HG03025 (cell line): Measurements from ENCODE around the gene IMPACT.
A peak's percentile ranks its signal among the peaks of the same experiment; 100 is the strongest.

ENCODE experiments used
- ATAC-seq: cut with Tn5 transposase; IDR thresholded peaks from one replicate; pipeline ENCODE4 v1.9.1; 2021; ENCODE audit warnings: mild to moderate bottlenecking, moderate library complexity; ENCODE audit not compliant: unreplicated experiment, low FRiP score

Gene IMPACT, protein sequence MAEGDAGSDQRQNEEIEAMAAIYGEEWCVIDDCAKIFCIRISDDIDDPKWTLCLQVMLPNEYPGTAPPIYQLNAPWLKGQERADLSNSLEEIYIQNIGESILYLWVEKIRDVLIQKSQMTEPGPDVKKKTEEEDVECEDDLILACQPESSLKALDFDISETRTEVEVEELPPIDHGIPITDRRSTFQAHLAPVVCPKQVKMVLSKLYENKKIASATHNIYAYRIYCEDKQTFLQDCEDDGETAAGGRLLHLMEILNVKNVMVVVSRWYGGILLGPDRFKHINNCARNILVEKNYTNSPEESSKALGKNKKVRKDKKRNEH

DNA sequence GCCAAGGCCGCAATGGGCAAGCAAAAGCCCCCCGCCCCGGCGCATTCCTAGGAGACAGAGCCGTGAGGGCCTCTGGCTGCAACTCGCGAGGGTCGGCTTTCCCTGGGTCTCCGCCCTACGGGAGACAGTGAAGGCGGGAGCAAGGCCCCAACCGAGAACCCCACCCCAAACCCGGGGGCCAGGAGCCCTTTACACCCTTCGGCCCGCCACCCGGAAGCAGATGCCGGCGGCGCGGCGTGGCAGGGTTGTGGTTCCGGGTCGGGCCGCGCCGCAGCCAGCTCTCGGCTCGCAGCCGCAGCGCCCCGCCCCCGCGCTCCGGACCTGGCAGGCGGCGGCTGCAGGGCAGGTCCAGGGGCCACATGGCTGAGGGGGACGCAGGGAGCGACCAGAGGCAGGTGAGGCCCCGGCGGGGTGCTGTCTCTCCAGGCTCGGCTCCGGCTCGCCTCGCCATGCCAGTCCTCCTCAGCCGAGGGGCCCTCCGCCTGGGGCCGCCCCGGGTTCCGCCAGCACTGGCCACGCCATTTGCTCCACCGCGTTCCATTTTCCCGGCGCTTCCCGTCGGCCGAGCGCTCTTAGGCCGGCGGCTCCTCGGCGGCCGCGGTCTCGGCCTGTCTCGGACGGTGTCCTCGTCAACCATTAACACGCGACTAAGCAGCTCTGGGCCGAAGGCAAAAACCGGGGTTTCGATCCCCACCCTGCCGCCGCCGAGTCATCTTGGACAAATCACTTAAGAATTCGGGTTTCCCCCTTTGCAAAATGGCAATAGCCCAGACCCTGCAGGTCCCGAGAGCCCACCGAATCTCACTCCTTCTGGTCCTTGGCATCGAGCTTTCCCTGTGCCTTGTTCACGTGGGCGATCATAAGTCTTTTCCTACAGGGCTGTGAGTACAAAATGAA lies at the start of gene IMPACT:
Gene IMPACT (plus strand): TSS at position 273 of the 897 bp plus-strand sequence. CDS start 87 bp downstream, at position 360.
- peak; percentile 67 for ATAC-seq

DNA sequence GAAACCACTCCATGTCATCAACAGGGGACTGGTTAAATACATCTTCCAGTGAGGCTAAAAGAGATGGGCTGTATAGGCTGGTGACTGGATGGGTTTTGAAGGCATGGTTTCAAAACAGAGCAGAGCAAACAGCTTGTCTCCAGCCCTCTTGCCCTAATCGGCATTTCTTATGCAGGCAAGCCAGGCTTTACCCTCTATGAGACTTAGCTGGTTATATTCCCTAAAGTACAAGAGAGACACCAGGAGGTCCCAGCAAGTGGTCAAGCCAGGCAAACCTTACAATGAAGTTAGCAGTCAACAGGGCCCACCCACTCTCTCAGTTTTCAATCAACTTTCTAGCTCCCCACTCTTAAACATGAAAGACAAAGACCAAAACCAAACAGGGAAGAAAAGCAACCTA lies 47.9 kb upstream of the IMPACT start:
- no peak for ATAC-seq

DNA sequence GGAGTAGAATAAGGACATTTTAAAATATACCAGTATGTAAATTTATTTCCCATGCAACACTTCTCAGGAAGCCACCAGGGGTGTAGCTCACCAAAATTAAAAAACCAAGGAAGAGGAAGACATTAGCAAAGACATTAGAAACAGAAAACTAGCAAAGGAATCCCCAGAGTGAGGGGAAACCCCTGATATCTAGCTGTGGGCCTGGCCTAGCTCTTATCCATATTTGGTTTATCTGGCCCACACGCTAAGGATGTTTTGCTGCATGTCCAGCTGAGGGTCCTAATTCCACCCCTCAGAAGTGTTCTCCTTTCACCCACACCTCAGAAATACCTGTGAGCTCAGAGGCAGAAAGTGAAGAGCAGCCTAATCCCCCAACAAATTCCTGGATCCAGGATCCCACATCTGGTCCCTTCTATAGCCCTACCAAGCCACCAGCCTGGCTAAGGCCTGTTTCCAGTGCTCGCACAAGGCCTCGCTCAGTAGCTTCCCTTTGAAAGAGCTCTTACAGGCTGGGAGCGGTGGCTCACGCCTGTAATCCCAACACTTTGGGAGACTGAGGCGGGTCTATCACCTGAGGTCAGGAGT lies 46.2 kb upstream of the IMPACT start:
- ATAC-seq, result no peak

DNA sequence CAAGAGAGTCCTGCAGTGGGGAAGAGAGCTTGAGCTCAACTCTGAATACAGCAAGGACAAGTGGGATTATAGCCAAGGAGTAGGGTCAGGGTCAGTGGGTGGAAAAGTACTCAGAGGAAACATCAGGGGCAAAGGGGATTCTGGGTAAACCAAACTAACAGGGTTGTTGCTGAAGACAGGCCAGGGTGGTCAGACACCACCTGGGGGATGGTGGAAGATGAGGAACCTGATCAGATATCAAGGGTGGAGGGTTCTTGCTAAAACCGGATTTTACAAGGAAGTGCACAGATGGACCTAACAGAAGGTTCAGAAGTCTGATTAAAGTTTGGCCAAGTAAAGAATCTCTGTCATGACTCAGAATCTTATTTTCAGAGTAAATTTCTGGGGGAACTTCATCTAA lies 45.3 kb upstream of the IMPACT start:
- ATAC-seq, result no peak

DNA sequence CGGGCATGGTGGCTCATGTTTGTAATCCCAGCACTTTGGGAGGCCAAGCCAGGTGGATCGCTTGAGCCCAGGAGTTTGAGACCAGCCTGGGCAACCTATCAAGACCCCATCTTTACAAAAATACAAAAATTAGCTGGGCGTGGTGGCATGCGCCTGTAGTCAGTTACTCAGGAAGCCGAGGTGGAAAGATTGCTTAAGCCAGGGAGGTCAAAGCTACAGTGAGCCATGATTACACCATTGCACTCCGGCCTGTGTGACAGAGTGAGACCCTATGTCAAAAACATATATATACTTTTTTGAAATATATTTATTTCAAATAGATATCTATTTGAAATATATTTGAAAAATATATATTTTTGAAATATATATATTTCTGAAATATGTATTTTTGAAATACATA lies 39.8 kb upstream of the IMPACT start:
- ATAC-seq, result no peak

DNA sequence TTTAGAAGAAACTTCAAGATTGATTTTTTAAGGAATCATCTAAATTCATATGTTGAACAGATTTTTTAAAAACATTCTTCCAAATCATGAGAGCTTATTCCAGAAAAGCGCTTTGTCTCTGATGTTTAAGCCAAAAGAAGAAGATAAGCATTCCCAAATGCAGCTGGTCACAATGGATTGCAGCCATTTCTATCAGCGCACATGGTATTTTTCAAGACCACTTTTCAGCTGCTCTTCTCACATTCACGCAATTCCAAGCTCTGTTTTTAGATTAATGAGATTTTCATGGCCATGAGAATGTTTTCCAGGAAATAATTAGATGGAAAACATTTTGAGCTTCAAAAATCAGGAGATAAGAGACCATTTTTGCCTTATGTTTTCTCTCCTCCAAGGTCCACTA lies 37.5 kb upstream of the IMPACT start:
- no peak for ATAC-seq

DNA sequence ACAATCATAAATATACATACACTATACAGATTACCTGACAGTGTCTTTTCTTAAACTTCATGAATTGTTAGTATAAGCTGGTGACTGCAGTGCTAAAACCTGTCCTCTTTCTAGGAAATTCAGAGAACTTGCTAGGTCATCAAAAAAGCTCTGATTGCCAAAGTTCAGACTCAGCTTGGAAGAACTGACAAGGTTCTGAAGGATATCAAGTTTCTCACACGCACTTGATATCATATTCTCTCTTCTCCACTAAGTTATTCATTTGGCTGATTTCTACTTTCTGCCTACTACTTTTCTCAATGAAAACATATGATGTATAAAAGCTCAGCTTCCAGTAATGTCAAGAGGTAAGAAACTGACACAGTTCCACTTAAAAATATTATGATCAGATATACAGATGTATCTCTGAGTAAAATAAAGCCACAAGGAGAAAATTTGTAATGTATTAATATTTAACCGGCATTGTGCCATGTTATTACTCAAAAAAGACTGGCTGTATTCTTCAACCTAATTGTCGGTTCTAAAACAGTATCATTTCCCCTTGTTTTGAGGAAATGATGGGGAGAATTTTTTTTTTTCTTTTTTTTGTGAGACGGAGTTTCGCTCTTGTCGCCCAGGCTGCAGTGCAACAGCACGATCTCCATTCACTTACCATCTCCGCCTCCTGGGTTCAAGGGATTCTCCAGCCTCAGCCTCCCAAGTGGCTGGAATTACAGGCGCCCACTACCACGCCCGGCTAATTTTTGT lies 31.2 kb upstream of the IMPACT start:
- no peak for ATAC-seq

DNA sequence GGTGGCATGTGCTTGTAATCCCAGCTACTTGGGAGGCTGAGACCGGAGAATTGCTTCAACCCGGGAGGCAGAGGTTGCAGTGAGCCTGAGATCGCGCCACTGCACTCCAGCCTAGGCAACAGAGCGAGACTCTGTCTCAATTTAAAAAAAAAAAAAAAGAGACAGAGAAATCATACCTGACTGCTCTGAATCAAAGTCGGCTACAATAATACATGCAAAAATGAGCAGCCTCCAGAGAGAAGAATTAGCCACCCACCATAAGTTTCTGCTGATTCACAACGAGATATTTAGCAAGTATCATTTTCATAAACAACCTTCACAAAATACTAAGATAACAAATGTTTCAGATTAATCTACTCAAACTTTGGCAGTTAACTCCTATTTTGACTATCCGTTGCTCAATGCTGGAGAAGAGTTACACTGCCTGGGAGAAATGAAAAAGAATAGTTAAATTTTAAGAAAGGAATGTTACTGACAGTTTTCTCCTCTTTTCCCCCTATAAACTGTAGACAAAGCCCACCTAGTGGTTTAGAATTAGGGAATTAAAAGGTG lies 30.3 kb upstream of the IMPACT start:
- ATAC-seq, result no peak

DNA sequence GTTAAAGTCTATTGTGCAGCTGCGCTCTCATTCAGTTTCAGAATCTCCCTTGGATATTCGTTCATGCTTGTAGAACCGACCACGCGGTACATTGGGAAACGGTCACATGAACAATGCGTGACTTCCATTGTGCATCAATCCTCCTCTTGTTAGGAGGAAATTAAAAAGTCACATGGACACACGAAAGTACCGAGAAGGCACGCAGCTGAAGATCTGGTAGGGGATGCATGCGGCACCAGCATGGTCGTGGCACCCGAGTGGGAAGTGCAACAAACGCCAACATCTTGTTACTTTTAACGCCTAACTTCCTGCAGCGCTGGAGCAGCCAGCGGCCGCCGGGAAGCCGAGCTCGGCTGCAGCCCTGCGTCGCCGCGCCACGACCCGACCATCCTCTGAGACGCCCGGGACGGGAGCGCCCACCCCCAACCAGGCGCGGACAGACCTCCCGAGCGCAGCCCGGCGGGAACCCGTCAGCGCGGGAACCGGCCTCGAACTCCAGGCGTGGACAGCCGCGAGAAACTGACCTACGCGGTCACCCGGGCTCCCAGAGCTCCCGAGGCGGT lies 29.3 kb upstream of the IMPACT start:
- ATAC-seq, result no peak

DNA sequence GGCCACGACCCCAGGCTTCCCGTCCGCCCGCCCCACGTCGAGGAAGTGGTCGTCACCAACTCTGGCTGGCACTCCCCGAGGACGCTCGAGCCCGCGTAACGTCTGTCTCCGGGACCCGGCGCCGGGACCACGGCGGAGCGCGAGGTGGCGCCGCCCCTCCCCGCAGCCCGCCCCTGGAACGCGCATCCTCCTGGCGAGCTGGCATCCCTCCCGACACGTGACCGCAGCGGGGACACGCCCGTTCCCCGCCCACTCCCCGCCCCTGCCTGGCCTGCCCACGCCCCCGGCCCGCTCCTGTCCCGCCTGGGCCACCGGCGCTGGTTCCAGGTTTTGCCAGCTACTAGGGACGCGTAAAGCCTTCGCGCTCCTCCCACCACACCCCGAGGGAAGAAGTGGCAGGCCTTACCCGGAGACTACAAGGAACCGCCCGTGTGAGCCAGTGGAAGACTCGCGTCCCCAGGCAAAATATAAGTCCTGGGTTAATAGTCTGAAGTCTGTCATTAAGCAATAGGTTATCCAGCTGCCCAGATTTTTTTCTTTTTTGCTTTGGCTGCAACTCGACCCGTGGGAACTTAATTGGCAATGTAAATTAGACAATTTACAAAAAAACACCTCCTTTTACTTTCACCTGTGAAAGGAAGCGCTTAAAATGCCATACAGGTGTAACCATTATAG lies 28.6 kb upstream of the IMPACT start, which contains the start of gene OSBPL1A:
Gene OSBPL1A (minus strand): TSS at position 131 of the 675 bp plus-strand sequence. CDS start 20,291 bp downstream, outside the sequence.
- no peak for ATAC-seq

DNA sequence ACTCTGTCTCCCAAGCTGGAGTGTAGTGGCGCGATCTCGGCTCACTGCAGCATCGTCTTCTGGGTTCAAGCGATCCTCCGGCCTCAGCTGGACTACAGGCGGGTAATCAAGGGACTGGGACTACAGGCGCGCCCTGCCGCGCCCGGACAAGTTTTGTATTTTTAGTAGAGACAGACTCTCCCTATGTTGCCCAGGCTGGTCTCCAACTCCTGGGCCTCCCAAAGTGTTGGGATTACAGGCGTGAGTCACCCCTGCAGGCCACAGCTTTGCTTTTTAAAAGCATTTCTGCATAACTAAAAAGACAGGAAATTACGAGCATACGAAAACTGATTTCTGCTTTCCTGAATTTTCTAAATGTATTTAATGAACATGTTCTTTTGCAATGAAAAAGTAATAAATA lies 27.9 kb upstream of the IMPACT start:
- no peak for ATAC-seq

DNA sequence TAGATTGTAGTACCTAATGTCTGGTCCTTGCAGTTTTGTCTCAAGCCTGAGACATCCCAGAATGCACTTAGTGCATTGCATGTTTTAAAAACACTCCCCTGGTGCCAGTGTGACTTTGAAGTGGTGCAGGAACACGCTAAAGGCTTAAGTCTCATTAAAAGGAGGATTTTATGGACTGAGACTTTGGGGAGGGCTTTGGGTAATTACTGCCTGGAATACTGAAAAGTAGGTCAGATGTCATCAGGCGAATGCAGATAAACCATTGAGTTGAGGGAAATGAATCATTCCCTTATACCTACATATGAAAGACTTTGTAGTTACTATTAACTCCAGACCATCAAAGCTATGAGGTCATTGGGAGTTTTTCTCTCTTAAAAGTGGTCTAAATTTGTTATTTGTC lies 25.9 kb upstream of the IMPACT start:
- no peak for ATAC-seq

DNA sequence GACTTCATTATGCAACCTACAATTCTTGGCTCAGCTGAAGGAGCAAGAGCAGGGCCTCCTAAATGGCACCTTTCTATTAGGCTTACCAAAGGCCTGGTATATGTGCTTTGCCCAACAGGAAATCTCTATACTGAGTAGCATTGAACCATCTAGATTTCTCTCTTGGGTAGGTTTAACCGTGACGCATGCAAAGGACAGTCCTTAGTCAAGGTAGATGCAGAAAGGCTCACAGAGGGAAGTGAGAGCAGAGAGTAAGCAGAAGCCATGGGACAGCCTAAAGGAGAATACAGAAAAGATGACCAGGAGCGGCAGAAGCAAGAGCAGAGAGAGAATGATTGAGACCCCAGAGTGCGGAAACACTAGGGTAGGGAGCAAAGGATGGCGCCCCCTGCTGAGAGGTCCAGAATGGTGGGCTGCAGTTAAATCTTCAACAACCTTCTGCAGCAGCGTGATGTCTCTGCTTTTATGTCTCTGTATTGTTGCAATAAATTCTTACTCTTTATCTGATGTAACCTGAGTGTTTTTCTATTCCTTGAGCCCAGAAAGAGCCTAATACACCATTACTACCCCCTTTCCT lies 24.2 kb upstream of the IMPACT start:
- no peak for ATAC-seq

DNA sequence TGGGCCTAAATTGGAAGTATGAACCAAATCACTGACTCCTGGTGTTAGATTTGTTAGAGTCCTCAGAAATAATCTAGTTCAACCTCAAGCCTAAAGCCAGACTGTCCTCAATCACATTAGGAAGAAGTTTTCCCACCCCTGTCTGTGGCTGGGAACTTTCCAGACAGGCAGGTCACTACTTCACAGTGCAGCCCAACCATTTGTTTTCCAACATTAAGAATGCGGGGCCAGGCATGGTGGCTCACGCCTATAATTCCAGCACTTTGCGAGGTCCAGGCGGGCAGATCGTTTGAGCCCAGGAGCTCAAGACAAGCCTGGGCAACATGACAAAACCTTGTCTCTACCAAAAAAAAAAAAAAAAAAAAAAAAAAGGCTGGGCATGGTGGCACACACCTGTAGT lies 23.4 kb upstream of the IMPACT start:
- no peak for ATAC-seq

DNA sequence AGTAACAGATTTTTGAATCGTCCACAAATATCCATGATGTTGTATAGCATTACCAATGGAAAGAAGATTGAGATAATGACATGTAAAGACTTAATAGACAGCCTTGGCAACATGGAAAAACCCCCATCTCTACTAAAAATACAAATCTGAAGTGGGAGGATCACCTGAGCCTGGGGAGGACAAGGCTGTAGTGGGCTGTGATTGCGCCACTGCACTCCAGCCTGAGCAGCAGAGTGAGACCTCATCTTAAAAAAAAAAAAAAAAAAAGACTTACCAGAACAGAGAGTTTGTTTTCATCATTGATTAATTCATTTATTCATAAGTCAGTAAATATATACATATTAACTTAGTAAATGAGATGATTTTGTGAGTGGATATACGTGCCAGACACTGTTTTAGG lies 21.9 kb upstream of the IMPACT start:
- no peak for ATAC-seq

DNA sequence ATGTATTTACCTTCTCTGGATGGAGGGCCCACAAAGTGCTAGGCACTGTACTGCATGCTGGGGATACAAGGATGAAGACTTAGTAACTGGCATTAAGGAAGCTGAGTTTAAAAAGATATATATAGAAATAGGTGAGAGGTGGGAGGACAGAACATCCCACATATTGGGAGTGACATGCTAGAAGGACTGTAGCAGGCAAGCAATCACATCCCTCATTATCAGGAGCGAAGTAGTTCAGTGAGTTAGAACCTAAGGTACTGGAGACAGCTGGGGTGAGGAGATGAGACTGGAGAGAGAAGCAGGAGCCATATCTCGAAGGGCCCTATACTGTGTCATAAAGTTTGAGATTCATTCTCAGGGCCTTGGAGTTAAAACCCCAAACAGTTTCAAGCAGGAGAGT lies 18.0 kb upstream of the IMPACT start:
- no peak for ATAC-seq

DNA sequence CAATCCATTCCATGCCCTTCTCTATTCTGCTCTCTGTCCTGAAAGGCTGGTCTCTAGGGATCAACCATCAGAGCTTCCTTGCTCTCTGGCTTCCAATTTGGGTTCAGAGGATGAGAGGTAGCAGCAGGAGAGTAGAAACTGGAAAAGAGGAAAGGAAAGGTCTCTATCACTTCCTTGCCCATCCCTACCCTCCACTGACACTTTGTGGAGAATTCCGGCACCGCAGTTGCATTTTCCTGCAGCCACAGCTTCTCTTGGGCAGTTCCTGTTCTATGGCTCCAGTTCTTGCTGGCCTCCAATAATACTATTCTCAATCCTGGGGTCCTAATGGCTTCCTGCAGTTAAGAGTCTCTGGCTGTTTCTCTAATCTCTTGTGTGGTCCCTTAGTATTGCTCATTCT lies 13.3 kb upstream of the IMPACT start:
- no peak for ATAC-seq

DNA sequence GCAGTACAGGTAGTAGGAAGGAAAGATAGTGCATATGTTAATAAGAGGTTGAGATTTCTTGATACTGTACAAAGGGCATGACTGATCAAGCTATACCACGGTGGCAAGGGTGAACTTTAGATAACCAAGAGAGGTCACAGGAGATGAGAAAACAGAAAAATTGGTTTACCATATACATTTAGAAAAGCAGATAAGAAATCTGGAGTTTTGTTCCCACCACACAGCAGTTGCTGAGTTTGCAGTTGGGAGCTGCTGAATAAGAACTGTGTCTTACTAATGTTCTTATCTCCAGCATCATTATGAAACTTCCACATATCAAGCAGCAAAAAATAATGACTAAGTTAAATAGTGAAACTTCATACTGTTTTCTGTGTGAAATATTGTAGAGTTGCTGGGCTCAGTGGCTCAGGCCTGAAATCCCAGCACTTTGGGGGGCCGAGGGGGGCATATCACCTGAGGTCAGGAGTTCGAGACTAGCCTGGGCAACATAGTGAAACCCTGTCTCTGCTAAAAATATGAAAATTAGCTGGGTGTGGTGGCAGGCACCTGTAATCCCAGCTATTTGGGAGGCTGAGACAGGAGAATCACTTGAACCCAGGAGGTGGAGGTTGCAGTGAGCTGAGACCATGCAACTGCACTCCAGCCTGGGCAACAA lies 12.0 kb upstream of the IMPACT start:
- no peak for ATAC-seq

DNA sequence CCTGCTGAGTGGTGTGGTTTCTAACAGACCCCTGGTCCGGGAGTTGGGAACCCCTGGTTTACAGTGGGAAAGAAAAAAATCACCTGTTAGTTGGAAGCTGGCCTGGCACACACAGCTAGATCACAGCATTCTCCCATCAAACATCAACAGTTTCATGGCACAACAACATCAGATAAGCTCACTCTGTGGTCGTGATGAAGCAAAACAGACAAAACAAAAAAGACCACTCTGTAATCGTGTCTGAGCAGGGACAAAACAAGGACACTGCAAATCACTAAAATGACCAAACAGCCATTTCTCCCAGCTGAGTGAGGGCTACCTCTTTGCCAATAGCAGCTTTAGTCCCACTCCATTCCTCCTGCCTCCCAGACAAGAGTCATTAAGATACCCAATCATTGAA lies 9.0 kb upstream of the IMPACT start:
- no peak for ATAC-seq
